ENCODE results near the gene SUPT16H. TPM values are rescaled to one million over a fixed set of nuclear protein-coding genes. Genes with fewer than 3 reads are reported as not detected.
A peak's percentile ranks its signal among the peaks of the same experiment; 100 is the strongest.
"Not testable (repeated sequence)": the region's sequence is repeated elsewhere in the genome, so short reads cannot be mapped to it uniquely, and the experiment has no call there.

Gene SUPT16H
- total RNA-seq, 1 experiment from 2014 or later = 72.1 TPM

DNA sequence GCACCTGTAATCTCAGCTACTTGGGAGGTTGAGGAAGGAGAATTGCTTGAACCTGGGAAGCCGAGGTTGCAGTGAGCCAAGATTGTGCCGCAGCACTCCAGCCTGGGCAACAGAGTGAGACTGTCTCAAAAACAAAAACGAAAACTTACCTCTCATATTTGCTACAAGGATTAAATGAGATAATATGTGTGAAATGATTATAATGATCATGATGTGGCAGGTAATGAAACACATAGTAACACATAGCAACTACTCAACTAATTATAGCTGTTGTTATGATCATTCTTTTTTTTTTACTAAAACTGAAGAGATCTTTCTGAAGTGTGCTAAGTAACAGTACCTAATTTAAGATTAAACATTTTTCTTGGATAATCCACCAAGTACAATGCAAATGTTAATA lies 73.9 kb downstream of the SUPT16H start:
- no peak for DNase-seq (ENCODE audit: low read depth, low spot score)
- in situ Hi-C loops (cut with HindIII; ENCODE audit: low pct_unique_long_range_greater_than_20kb, low sequenced_read_pairs) = no loop called here

DNA sequence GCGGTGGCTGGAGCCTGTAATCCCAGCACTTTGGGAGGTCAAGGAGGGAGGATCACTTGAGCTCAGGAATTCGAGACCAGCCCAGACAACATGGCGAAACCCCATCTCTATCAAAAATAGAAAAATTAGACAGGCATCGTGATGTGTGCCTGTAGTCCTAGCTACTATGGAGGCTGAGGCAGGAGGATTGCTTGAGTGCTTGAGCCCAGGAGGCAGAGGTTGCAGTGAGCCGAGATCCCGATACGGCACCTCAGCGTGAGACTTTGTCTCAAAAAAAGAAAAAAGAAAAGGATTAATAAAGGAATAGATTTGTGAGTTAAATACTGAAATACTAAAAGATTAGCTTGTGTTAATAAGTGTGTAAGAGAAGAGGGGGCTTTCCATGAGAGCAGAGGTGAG lies 74.6 kb downstream of the SUPT16H start:
- DNase-seq (ENCODE audit: low read depth, low spot score) = no peak
- in situ Hi-C loops (cut with HindIII; ENCODE audit: low pct_unique_long_range_greater_than_20kb, low sequenced_read_pairs) = no loop called here

DNA sequence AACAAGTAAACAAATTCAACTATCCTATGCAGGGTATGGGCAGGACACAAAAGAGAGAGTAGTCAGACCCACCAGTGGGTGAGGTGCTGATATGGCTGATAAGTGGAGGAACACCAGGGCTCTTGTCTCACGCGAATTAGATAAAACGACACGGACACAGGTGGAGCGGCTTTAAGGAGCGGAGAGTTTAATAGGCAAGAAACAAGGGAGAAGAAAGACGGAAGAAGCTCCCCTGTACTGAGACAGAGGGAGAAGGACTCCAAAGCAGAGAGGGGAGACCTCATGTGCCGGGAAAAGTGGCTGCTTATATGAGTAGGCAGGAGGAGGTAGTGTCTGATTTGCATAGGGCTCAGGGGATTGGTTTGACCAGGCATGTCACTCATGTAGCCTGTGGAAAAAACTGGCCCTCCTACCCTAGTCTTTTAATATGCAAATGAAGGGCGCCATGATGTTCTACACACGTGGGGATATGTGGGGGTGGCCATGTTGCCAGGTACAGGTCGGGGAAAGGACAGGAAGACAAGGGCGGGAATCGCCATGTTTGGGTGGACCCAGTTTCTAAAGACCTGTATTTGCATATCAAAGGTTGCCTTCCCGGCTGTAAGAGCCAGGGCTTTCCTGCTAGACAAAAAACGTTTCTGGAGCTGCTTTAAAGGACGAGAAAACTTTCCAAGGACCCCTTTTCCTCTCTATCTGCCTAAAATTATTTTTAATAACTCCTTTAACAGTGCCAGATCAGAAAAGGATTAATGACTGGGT lies 75.2 kb downstream of the SUPT16H start:
- peak; percentile 13 for DNase-seq (ENCODE audit: low read depth, low spot score)
- in situ Hi-C loops (cut with HindIII; ENCODE audit: low pct_unique_long_range_greater_than_20kb, low sequenced_read_pairs) = no loop called here

- in situ Hi-C loops (cut with HindIII; ENCODE audit: low pct_unique_long_range_greater_than_20kb, low sequenced_read_pairs) = no loop called here
- no peak for DNase-seq (ENCODE audit: low read depth, low spot score)
These were observed 75.7 kb downstream of the SUPT16H start for GRCh38 chr14:21308132-21308478.

GRCh38 chr14:21307637-21308036 lies 76.2 kb downstream of the SUPT16H start:
- no peak for DNase-seq (ENCODE audit: low read depth, low spot score)
- in situ Hi-C loops (cut with HindIII; ENCODE audit: low pct_unique_long_range_greater_than_20kb, low sequenced_read_pairs) = no loop called here

DNA sequence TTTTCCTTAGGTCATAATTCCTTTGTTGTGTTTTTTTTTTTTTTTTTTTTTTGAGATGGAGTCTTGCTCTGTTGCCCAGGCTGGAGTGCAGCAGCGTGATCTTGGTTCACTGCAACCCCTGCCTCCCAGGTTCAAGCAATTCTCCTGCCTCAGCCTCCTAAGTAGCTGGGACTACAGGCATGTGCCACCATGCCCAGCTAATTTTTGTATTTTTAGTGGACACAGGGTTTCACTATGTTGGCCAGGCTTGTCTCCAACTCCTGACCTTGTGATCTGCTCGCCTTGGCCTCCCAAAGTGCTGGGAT lies 81.0 kb downstream of the SUPT16H start:
- in situ Hi-C loops (cut with HindIII; ENCODE audit: low pct_unique_long_range_greater_than_20kb, low sequenced_read_pairs); DNase-seq (ENCODE audit: low read depth, low spot score): not testable (repeated sequence)

GRCh38 chr14:21302013-21302835 lies 81.6 kb downstream of the SUPT16H start:
- DNase-seq (ENCODE audit: low read depth, low spot score) = no peak
- in situ Hi-C loops (cut with HindIII; ENCODE audit: low pct_unique_long_range_greater_than_20kb, low sequenced_read_pairs) = no loop called here

Small RNAs within 50 kb of the gene (small RNA-seq; reads per million reads assigned to genes)
- 0 reads per million in 2 experiments for gene RN7SL650P
- 1,379 to 1,562 reads per million in 2 experiments for gene SNORD8
- 14.1 to 20.1 reads per million in 2 experiments for gene SNORD9

Other genes with a start within 250 kb of the SUPT16H start
- not detected in 2 replicates for gene OR5AU1, start 228.0 kb downstream of the SUPT16H start, total RNA-seq (2014; rRNA removed; shearing (Covaris generic))
- gene HNRNPC, start 114.6 kb downstream of the SUPT16H start, total RNA-seq (2014; rRNA removed; shearing (Covaris generic)) = 520 and 523 TPM in 2 replicates
- gene RPGRIP1, start 103.9 kb downstream of the SUPT16H start, total RNA-seq (2014; rRNA removed; shearing (Covaris generic)) = 0.08 and 0.21 TPM in 2 replicates
- gene CHD8, start 72.1 kb upstream of the SUPT16H start, total RNA-seq (2014; rRNA removed; shearing (Covaris generic)) = 27.8 and 32.6 TPM in 2 replicates
- gene RAB2B, start 92.9 kb upstream of the SUPT16H start, total RNA-seq (2014; rRNA removed; shearing (Covaris generic)) = 15.5 and 19.9 TPM in 2 replicates
- 21.2 and 23.8 TPM in 2 replicates for gene TOX4, start 93.2 kb upstream of the SUPT16H start, total RNA-seq (2014; rRNA removed; shearing (Covaris generic))
- gene METTL3, start 127.3 kb upstream of the SUPT16H start, total RNA-seq (2014; rRNA removed; shearing (Covaris generic)) = 44.5 and 46.8 TPM in 2 replicates
- gene SALL2, start 142.3 kb upstream of the SUPT16H start, total RNA-seq (2014; rRNA removed; shearing (Covaris generic)) = 0.85 and 1.6 TPM in 2 replicates
- gene OR10G3, start 196.1 kb upstream of the SUPT16H start, total RNA-seq (2014; rRNA removed; shearing (Covaris generic)) = not detected in 2 replicates